ENCODE results near the gene MEIS2.
A peak's percentile ranks its signal among the peaks of the same experiment; 100 is the strongest.
"Not testable (repeated sequence)": the region's sequence is repeated elsewhere in the genome, so short reads cannot be mapped to it uniquely, and the experiment has no call there.

The MEIS2 gene

GRCh38 chr15:37004373-37004869, 95.9 kb downstream of the MEIS2 start:
- DNase-seq, result no peak

- DNase-seq, result no peak
Measured at GRCh38 chr15:37002041-37002672, 98.2 kb downstream of the MEIS2 start.

DNA sequence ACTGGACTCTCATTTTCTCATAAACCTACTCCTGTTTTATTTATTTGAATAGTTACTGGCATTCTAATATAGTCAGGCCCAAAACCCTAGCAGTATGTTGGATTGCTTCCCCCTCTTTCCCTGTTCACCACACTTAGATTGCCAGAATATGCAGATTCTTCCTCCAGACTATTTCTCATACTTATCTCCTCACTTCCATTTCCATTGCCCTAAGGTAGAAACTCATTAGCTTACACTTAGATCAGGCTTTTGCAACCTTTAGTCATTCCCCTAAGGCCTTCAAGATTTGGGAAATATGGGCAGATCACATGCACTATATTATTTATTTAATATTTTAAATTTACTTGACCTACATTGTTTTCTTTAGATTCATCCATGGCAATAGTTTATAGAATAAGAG, 98.9 kb downstream of the MEIS2 start:
- no peak for DNase-seq

DNA sequence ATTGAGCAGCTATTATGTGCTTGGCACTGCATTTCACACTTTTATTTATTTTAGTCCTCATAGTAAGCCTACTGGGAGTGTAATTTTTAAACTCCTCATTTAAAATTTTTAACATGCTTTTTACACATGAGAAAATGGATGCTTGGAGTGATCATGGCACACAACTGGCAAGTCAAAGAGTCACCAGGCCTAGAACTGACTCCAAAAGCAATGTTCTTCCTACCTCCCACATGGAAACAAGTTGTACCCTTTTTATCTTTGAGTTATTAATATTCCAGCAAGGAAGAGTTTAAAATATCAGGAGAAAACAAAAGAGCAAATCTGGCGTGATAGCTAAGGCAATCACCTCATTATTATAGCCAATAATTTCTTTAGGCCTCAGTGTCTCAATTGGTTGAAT, 100.6 kb downstream of the MEIS2 start:
- DNase-seq, result no peak

DNA sequence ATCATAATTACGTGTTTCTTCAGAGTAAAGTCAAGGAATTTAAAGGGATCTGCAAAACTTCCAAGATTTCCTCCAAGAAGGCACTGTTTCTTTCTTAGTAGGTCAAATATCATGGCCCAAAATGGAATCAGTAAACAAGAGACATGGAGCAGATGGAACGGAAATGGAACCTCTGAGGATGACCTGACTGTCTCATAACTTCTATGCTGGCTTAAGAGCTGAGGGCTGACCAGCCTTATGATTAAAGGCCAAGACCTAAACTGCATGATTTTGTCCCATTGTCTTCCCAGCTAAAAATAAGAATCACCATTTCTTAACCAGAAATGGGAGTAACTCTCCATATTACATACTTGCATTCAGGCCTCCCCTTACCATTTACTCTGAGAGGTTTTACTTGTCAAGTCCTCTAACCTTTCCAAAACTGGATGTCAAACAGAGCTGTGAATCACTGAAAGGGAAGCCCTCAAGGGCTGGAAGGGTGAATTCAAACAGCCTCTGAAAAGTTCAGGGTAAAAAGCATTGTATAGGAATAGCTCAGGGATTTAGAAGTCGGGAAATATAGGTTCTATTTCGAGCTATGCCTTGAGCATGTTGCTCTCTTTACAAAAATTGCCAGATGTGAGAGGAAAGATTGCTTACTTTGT, 103.7 kb downstream of the MEIS2 start:
- no peak for DNase-seq

DNA sequence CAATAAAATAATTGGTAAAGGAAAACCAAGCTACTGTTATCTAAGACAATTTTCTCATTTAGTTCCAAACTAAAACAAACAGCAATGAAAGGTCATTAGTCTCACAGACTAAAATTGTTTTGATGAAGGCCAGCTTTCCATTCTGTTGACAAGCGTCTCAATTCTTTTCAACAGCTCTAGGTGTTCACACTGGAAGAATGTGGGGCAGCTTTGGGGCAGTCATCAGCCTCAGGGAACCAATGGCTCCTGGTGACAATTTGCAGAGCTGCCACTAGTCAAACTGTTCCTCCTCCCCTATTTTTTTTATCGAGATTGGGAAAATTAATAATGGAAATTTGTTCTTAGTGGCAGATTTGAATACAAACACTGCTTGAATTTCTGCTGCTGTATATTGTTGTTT, 104.2 kb downstream of the MEIS2 start:
- no peak for DNase-seq

- no peak for DNase-seq
Measured at GRCh38 chr15:36994790-36995189, 105.6 kb downstream of the MEIS2 start.

DNA sequence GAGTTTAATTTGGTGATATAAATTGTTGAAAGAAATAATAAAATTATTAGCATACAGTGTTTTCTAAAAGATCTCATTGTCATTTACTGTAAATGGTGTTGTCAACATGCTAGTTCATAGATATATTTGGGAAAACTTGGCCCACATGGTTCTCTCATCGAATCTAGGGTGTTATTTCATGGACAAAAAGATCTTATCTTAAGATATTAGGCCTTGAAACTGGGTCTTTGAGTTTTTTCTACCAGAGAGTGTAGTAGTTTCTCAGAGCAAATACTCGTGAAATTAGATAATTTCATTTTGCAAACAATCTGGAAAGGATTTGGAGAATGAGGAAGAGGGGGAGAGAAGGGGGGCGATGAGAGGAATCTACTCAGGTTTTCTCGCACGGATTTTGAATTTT, 107.9 kb downstream of the MEIS2 start:
- no peak for DNase-seq

DNA sequence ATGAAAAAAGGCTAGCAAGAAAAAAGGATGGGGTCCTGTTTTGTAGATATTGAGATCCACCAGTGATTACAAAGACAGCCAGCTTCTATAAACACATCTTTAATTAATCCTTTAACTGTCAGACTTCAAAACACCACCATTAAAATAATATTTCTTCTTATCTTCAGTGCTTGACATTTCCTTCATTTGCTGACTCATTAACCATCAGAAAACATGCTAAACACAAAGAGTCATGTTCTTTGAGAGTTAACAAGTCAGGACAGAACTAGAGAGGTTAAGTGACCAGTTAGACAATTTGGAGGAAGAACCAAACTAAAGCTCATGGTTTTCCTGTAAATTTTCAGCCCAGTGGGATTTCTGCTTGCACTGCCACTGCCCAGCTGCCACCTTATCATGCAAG, 111.4 kb downstream of the MEIS2 start:
- DNase-seq, result no peak

DNA sequence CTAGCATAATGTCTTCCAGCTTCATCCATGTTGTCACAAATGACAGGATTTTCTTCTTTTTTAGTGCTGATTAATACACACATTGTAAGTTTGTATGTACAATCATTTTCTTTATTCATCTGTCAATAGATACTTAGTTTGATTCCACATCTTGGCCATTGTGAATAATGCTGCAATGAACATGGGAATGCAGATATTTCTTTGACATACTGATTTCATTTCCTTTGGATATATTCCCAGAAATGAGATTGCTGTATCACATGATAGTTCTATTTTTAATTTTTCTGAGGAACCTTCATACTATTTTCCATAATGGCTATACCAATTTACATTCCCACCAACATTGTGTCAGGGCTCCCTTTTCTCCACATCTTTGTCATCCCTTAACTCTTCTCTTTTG, 117.9 kb downstream of the MEIS2 start:
- no peak for DNase-seq

DNA sequence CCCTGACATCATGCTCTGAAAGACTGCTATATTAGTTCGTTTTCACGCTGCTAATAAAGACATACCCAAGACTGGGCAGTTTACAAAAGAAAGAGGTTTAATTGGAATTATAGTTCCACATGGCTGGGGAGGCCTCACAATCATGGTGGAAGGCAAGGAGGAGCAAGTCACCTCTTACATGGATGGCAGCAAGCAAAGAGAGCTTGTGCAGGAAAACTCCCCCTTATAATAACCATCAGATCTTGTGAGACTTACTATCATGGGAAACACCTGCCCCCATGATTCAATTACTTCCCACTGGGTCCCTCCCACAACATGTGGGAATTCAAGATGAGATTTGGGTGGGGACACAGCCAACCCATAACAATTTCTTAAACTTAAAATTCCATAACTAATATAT, 120.1 kb downstream of the MEIS2 start:
- not testable (repeated sequence) for DNase-seq

GRCh38 chr15:36978625-36979024, 121.7 kb downstream of the MEIS2 start:
- DNase-seq, result no peak

- DNase-seq, result no peak
Measured at GRCh38 chr15:36978126-36978525, 122.2 kb downstream of the MEIS2 start.

DNA sequence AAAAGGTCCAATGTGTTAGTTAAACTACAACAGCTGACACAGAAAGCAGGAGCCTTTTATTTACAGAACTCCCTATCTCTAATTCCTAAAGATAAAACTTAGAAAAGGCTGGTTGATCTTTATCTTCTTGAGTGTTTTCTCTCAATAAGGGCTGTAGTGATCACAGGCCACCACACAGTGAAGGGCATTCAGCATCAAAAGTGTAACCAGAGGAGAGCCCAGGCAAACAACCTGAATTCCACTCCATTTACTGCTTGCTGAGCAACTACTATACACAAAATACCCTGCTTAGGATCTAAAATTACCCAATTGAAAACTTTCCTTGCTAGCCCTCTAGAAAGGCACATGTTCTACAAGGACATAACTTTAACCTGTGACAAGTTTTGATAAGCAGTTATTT, 122.7 kb downstream of the MEIS2 start:
- no peak for DNase-seq

DNA sequence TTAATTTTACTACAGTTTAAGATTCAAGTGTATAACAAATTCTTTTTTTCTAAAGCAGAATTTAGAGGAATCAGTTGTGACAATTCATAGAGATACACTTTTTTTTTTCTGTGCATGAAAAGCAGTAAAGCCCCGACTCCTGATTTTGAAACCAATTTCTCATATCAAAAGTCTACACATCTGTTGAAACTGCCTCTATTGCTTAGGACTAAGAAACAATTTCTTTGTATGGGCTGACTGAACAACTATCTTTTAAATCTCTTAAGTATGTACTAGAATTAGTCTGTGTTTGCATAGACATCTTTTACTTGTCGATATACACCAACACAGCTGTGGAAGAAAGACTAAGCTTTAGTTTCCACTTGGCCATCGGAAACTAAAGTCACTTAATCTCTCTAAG, 127.6 kb downstream of the MEIS2 start:
- DNase-seq, result no peak

- peak; percentile 60 for DNase-seq
Measured at GRCh38 chr15:36970522-36970921, 129.8 kb downstream of the MEIS2 start.

GRCh38 chr15:36967929-36968328, 132.4 kb downstream of the MEIS2 start:
- DNase-seq, result no peak

DNA sequence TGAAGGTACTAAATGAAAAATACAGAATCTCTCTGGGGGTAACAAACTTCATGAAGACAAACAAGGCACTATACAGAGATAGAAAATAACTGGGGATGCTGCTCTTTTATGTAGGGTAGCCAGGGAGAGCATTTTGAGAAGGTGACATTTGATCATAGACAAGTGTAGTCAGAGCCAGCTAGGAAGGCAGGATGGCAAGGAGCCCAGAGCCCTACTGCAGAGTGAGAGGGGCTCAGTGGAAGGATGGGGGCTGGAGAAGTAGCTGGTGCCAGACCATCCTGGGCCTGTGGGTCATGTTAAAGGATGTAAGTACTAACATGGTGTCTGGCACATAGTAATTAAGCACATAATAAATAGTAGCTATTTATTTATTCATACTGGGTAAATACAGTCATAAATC, 133.6 kb downstream of the MEIS2 start:
- DNase-seq, result no peak

DNA sequence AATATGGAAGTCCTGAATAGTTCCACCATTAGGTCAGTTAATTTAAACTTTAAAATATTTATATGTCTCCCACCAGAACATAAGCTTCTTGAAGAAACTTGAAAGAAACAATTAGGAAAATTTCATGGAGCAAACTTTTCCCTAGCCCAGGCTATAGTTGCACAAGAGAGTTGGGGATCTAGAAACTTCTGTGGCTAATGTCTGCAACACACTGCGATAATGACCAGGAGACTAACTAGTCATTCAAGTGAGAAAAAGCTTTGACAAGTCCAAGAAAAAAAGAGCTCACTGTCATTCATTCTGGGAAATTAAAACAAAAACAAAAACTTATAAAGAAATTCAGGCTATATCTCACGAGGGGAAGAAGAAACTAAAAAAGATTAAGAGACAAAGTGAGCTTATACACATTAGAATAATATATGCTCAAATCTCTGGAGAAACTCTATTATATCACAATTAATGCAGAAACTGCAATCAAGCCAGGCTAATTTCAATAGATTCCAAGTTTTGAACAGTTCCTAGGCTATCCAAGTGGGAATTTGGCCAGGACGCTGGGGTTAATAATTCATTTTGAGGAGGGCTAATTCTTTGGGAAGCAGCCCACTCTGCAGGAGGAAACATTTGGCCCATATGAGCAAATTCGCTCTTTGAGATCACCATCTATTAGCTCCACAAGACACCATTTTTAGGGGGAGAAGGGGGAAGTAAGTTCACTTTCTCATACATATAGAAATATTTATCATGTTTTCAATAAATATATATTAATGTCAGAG, 134.6 kb downstream of the MEIS2 start:
- DNase-seq, result no peak

GRCh38 chr15:36964626-36965025, 135.7 kb downstream of the MEIS2 start:
- DNase-seq, result no peak

DNA sequence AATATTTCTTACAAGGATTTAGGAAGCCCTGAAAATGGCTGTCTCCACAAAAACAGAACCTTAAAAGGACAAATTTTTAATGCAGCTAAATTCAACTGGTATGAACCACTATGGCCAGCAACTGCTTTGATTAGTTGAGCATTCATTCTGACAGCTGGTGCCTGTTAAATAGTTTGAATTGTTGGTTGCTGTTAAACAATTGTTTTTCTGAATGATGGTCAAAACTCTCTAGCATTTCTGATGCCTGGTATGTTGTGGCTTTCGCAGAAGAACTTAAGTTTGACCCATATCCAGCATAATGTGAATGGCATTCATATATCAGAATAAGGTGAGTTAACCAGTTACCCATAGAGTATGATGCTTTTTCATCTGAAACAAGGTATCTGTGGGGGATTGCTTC, 138.4 kb downstream of the MEIS2 start:
- no peak for DNase-seq

GRCh38 chr15:36960947-36961227, 139.5 kb downstream of the MEIS2 start:
- no peak for DNase-seq

- DNase-seq, result no peak
Measured at GRCh38 chr15:36960179-36960946, 140.0 kb downstream of the MEIS2 start.

DNA sequence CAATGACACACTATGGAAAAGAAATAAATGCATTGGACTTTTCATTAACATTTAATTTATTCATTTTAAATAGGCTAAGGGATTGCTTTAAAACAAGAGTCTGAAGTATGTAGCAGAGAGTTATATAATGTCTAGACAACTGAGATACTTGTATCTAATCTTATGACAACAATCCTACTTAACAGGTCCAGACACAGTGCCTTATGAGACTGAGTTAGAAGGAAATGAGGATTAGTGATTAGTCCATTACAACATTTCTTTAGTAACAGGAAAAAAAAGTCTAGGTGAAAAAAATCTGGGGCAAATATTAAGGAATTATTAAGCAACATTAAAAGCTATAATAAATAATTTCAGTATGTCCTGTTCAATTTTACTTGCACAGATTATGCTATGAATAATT, 140.6 kb downstream of the MEIS2 start:
- no peak for DNase-seq

Measured in NCI-H526 treated with DMSO at 0.1 percent for 48 hours (cell line).